ENCODE data around the gene SETD7.

Gene SETD7

GRCh38 chr4:139556071-139556723, at the start of gene SETD7:
TSS of gene SETD7 (minus strand) at chr4:139556219. CDS start at chr4:139556137, 82 bp downstream.
- Histone ChIP-seq H3K4me1 (ENCODE audit: control insufficient read depth, insufficient read depth, low read length) (peaks cover 49% of the 10 kb centered on the region), H3K9me3 (ENCODE audit: control insufficient read depth, insufficient read depth, low read depth, low read length) (no peaks in the 10 kb centered on the region), H3K9ac (ENCODE audit: low read length) (peak within 1 kb of the TSS; percentile 92), H3K36me3 (ENCODE audit: control insufficient read depth, insufficient read depth, low read length) (no peaks in the 10 kb centered on the region), H3K27ac (ENCODE audit: low read depth, low read length) (peak within 1 kb of the TSS; percentile 62; the same call in 1 of the 2 replicates), H3K27me3 (ENCODE audit: control insufficient read depth, insufficient read depth, low read length) (peaks cover 40% of the 10 kb centered on the region), H3K4me3 (ENCODE audit: low read depth, low read length) (peak within 1 kb of the TSS; percentile 83)

DNA sequence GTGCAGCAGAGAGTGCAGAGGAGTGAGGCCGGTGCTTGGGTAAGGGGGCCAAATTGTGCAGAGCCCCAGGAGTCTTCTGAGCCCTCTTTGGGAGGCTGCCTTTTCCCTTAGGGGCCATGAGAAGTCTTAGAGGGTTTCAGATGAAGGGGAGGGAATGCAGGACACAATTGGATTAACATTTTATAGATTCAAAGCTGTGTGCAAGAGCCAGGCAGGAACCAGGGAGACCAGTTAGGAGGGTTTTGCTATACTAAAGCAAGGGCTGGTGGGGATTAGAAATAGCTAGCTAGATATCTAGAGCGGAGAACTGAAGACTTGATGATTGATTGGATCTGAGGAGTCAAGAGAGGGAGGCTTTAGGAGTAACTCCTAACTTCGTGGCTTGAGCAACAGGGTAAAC, 49.5 kb upstream of the SETD7 start:
- Histone ChIP-seq H3K9me3 (ENCODE audit: control insufficient read depth, insufficient read depth, low read depth, low read length) (peaks cover 6% of the 10 kb centered on the region), H3K4me3 (ENCODE audit: low read depth, low read length) (no peak overlapping the region), H3K36me3 (ENCODE audit: control insufficient read depth, insufficient read depth, low read length) (no peaks in the 10 kb centered on the region), H3K4me1 (ENCODE audit: control insufficient read depth, insufficient read depth, low read length) (peaks cover 11% of the 10 kb centered on the region; the same call in 1 of the 2 replicates), H3K9ac (ENCODE audit: low read length) (no peak overlapping the region), H3K27ac (ENCODE audit: low read depth, low read length) (no peak overlapping the region), H3K27me3 (ENCODE audit: control insufficient read depth, insufficient read depth, low read length) (no peaks in the 10 kb centered on the region)

- no peak overlapping the region for H3K4me3 ChIP-seq (ENCODE audit: low read depth, low read length)
- no peak overlapping the region for H3K27ac ChIP-seq (ENCODE audit: low read depth, low read length)
- H3K9me3 ChIP-seq (ENCODE audit: control insufficient read depth, insufficient read depth, low read depth, low read length), result no peaks in the 10 kb centered on the region
- peaks cover 11% of the 10 kb centered on the region; the same call in 1 of the 2 replicates for H3K4me1 ChIP-seq (ENCODE audit: control insufficient read depth, insufficient read depth, low read length)
- H3K36me3 ChIP-seq (ENCODE audit: control insufficient read depth, insufficient read depth, low read length), result no peaks in the 10 kb centered on the region
- no peaks in the 10 kb centered on the region for H3K27me3 ChIP-seq (ENCODE audit: control insufficient read depth, insufficient read depth, low read length)
- no peak overlapping the region for H3K9ac ChIP-seq (ENCODE audit: low read length)
Observed at GRCh38 chr4:139603576-139604410, 47.8 kb upstream of the SETD7 start.

GRCh38 chr4:139602776-139603360, 46.8 kb upstream of the SETD7 start:
- Histone ChIP-seq H3K27me3 (ENCODE audit: control insufficient read depth, insufficient read depth, low read length) (no peaks in the 10 kb centered on the region), H3K36me3 (ENCODE audit: control insufficient read depth, insufficient read depth, low read length) (no peaks in the 10 kb centered on the region), H3K4me3 (ENCODE audit: low read depth, low read length) (no peak overlapping the region), H3K9me3 (ENCODE audit: control insufficient read depth, insufficient read depth, low read depth, low read length) (no peaks in the 10 kb centered on the region), H3K27ac (ENCODE audit: low read depth, low read length) (no peak overlapping the region), H3K9ac (ENCODE audit: low read length) (no peak overlapping the region), H3K4me1 (ENCODE audit: control insufficient read depth, insufficient read depth, low read length) (peaks cover 11% of the 10 kb centered on the region; the same call in 1 of the 2 replicates)

DNA sequence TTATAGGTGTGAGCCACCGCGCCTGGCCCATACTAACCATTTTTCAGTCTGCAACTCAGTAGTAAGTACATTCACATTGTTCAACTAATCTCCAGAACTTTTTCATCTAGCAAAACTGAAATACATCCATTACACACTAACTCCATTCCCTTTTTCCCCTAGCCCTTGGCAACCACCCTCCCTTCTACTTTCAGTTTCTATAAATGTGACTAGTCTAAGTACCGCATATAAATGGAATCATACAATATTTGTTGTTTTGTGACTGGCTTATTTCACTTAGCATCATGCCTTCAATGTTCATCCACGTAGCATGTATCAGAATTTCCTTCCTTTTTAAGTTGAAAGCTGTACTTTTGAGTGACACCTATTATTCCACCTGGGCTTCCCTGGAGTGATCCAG, 44.6 kb upstream of the SETD7 start:
- H3K9me3 ChIP-seq (ENCODE audit: control insufficient read depth, insufficient read depth, low read depth, low read length), result no peaks in the 10 kb centered on the region
- H3K36me3 ChIP-seq (ENCODE audit: control insufficient read depth, insufficient read depth, low read length), result no peaks in the 10 kb centered on the region
- H3K4me3 ChIP-seq (ENCODE audit: low read depth, low read length), result no peak overlapping the region
- no peak overlapping the region for H3K9ac ChIP-seq (ENCODE audit: low read length)
- peaks cover 7% of the 10 kb centered on the region; the same call in 1 of the 2 replicates for H3K4me1 ChIP-seq (ENCODE audit: control insufficient read depth, insufficient read depth, low read length)
- H3K27ac ChIP-seq (ENCODE audit: low read depth, low read length), result no peak overlapping the region
- H3K27me3 ChIP-seq (ENCODE audit: control insufficient read depth, insufficient read depth, low read length), result no peaks in the 10 kb centered on the region

GRCh38 chr4:139599594-139600374, 43.8 kb upstream of the SETD7 start:
- no peak overlapping the region for H3K9ac ChIP-seq (ENCODE audit: low read length)
- H3K27ac ChIP-seq (ENCODE audit: low read depth, low read length), result no peak overlapping the region
- H3K4me1 ChIP-seq (ENCODE audit: control insufficient read depth, insufficient read depth, low read length), result peaks cover 8% of the 10 kb centered on the region; the same call in 1 of the 2 replicates
- H3K4me3 ChIP-seq (ENCODE audit: low read depth, low read length), result no peak overlapping the region
- H3K36me3 ChIP-seq (ENCODE audit: control insufficient read depth, insufficient read depth, low read length), result no peaks in the 10 kb centered on the region
- H3K9me3 ChIP-seq (ENCODE audit: control insufficient read depth, insufficient read depth, low read depth, low read length), result no peaks in the 10 kb centered on the region
- no peaks in the 10 kb centered on the region for H3K27me3 ChIP-seq (ENCODE audit: control insufficient read depth, insufficient read depth, low read length)

DNA sequence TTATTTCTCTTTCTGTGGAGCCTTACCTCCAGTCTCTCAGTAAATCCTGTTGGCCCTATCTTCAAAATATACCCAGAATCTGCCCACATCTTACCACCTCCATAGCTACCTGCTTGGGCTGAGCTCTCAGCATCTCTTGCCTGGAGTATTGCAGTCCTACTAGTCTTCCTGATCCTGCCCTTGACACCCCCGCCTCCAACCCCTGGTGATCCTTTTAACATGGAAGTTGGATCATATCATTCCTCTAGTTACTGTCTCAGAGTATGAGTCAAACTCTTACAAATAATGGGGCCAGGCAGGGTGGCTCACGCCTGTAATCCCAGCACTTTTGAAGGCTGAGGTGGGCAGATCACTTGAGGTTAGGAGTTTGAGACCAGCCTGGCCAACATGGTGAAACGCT, 43.1 kb upstream of the SETD7 start:
- Histone ChIP-seq H3K9me3 (ENCODE audit: control insufficient read depth, insufficient read depth, low read depth, low read length) (no peaks in the 10 kb centered on the region), H3K9ac (ENCODE audit: low read length) (no peak overlapping the region), H3K36me3 (ENCODE audit: control insufficient read depth, insufficient read depth, low read length) (no peaks in the 10 kb centered on the region), H3K4me1 (ENCODE audit: control insufficient read depth, insufficient read depth, low read length) (peaks cover 8% of the 10 kb centered on the region; the same call in 1 of the 2 replicates), H3K27ac (ENCODE audit: low read depth, low read length) (no peak overlapping the region), H3K27me3 (ENCODE audit: control insufficient read depth, insufficient read depth, low read length) (no peaks in the 10 kb centered on the region), H3K4me3 (ENCODE audit: low read depth, low read length) (no peak overlapping the region)

GRCh38 chr4:139596684-139597279, 40.8 kb upstream of the SETD7 start:
- H3K4me3 ChIP-seq (ENCODE audit: low read depth, low read length), result no peak overlapping the region
- no peaks in the 10 kb centered on the region for H3K36me3 ChIP-seq (ENCODE audit: control insufficient read depth, insufficient read depth, low read length)
- peaks cover 17% of the 10 kb centered on the region; the same call in 1 of the 2 replicates for H3K4me1 ChIP-seq (ENCODE audit: control insufficient read depth, insufficient read depth, low read length)
- H3K27me3 ChIP-seq (ENCODE audit: control insufficient read depth, insufficient read depth, low read length), result no peaks in the 10 kb centered on the region
- H3K9me3 ChIP-seq (ENCODE audit: control insufficient read depth, insufficient read depth, low read depth, low read length), result no peaks in the 10 kb centered on the region
- no peak overlapping the region for H3K27ac ChIP-seq (ENCODE audit: low read depth, low read length)
- H3K9ac ChIP-seq (ENCODE audit: low read length), result no peak overlapping the region

DNA sequence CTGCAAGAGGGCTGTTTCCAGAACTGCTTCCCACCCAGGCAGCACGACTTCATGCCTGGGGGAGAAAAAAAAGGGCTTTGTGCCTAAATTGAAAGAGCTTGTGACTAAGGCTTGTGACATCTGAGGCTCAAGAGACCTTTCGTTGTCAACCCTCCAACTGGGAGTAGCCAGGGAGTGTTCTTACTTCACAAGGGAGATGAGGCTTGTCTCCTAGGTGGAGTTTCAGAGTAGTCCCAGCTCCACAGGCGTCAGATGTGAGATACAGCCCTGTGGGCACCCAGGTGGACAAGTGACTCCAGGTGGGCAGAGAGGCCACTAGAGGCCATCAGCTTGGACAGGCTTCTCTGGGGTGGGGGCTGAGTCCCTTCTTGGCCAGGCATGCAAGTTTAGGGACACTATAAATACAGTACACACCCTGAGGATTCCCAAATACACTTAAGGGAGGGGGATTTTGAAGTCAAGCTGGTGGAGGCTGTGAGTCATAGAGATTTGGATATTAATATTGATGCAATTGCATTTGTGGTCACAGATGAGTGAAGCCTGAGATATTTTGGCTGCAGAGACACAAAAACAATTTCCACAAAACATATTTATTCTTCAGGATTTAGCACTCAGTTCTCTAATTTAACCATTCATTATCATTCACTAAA, 40.1 kb upstream of the SETD7 start:
- no peaks in the 10 kb centered on the region for H3K27me3 ChIP-seq (ENCODE audit: control insufficient read depth, insufficient read depth, low read length)
- peaks cover 17% of the 10 kb centered on the region; the same call in 1 of the 2 replicates for H3K4me1 ChIP-seq (ENCODE audit: control insufficient read depth, insufficient read depth, low read length)
- H3K36me3 ChIP-seq (ENCODE audit: control insufficient read depth, insufficient read depth, low read length), result no peaks in the 10 kb centered on the region
- no peaks in the 10 kb centered on the region for H3K9me3 ChIP-seq (ENCODE audit: control insufficient read depth, insufficient read depth, low read depth, low read length)
- no peak overlapping the region for H3K9ac ChIP-seq (ENCODE audit: low read length)
- no peak overlapping the region for H3K4me3 ChIP-seq (ENCODE audit: low read depth, low read length)
- no peak overlapping the region for H3K27ac ChIP-seq (ENCODE audit: low read depth, low read length)

All from HUES6 (cell line).